ENCODE data around the gene WDR83. TPM values are rescaled to one million over a fixed set of nuclear protein-coding genes. Genes with fewer than 3 reads are reported as not detected.

The WDR83 gene
- total RNA-seq, 1 donor: 3.4 TPM

GRCh38 chr19:12646551-12646950 is 20.1 kb upstream of the WDR83 start:
- Histone ChIP-seq H3K9me3 (ENCODE audit: low read depth, low read length) (no peaks in the 10 kb centered on the region), H3K4me1 (ENCODE audit: insufficient read depth, low read length) (peaks cover 5% of the 10 kb centered on the region), H3K4me3 (ENCODE audit: low read length) (no peak overlapping the region), H3K27me3 (ENCODE audit: insufficient read depth, low read length) (no peaks in the 10 kb centered on the region)

DNA sequence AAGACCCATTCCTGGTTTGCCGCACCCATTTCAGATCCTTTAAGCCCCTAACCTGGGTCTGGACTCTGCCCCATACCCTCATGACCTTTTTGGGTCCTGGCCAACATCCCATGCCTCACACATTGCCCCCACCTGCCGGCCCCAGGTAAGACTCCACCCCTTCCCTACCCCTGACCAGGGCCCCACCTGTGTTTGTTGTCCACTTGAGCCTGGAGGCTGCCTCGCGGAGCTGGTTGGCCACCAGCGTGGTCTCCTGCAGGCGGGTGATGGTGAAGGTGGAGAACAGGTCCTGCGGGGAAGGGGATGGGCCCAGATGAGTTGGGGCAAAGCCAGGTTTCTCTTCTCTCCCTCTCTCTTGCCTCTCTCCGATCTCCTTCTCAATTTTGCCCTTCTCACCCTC is 19.6 kb upstream of the WDR83 start:
- Histone ChIP-seq H3K27me3 (ENCODE audit: insufficient read depth, low read length) (no peaks in the 10 kb centered on the region), H3K9me3 (ENCODE audit: low read depth, low read length) (no peaks in the 10 kb centered on the region), H3K4me3 (ENCODE audit: low read length) (no peak overlapping the region), H3K4me1 (ENCODE audit: insufficient read depth, low read length) (peaks cover 5% of the 10 kb centered on the region)

DNA sequence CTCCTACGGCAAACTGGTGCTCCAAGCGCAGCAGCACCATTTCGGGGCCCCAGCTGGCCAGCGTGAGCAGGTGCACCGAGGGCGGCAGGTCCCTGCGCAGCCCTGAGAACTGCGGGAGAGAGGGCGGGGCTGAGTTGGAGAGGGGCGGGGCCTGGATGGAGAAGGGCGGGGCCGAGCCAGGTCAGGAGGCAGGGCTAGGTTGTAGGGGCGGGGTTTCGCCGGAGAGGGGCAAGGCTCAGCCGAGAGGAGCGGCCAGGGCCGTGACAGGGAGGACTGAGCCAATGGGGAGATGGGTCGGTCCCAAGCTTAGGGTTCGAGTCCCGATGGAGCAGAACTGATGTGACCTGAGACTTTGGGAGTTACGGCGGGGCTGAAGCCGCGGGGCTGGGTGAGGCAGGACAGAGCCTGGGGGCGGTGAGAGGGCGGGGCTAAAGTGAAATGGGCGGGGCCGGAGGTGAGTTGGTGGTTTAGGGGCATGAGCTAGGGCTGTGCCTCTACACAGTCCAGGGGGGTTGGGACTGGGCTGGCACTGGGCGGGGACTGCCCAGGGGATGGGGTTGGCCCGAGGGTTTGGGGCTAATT is 19.0 kb upstream of the WDR83 start:
- H3K4me1 ChIP-seq (ENCODE audit: insufficient read depth, low read length): peaks cover 5% of the 10 kb centered on the region
- H3K9me3 ChIP-seq (ENCODE audit: low read depth, low read length): no peaks in the 10 kb centered on the region
- no peak overlapping the region for H3K4me3 ChIP-seq (ENCODE audit: low read length)
- no peaks in the 10 kb centered on the region for H3K27me3 ChIP-seq (ENCODE audit: insufficient read depth, low read length)

GRCh38 chr19:12648088-12648487 is 18.5 kb upstream of the WDR83 start:
- Histone ChIP-seq H3K4me3 (ENCODE audit: low read length) (no peak overlapping the region), H3K27me3 (ENCODE audit: insufficient read depth, low read length) (no peaks in the 10 kb centered on the region), H3K9me3 (ENCODE audit: low read depth, low read length) (no peaks in the 10 kb centered on the region), H3K4me1 (ENCODE audit: insufficient read depth, low read length) (peaks cover 5% of the 10 kb centered on the region)

GRCh38 chr19:12649941-12650340 is 16.7 kb upstream of the WDR83 start:
- Histone ChIP-seq H3K4me1 (ENCODE audit: insufficient read depth, low read length) (peaks cover 5% of the 10 kb centered on the region), H3K4me3 (ENCODE audit: low read length) (no peak overlapping the region), H3K9me3 (ENCODE audit: low read depth, low read length) (no peaks in the 10 kb centered on the region), H3K27me3 (ENCODE audit: insufficient read depth, low read length) (no peaks in the 10 kb centered on the region)

GRCh38 chr19:12652219-12652618 is 14.4 kb upstream of the WDR83 start:
- Histone ChIP-seq H3K27me3 (ENCODE audit: insufficient read depth, low read length) (no peaks in the 10 kb centered on the region), H3K4me1 (ENCODE audit: insufficient read depth, low read length) (peaks cover 5% of the 10 kb centered on the region), H3K4me3 (ENCODE audit: low read length) (no peak overlapping the region), H3K9me3 (ENCODE audit: low read depth, low read length) (no peaks in the 10 kb centered on the region)

DNA sequence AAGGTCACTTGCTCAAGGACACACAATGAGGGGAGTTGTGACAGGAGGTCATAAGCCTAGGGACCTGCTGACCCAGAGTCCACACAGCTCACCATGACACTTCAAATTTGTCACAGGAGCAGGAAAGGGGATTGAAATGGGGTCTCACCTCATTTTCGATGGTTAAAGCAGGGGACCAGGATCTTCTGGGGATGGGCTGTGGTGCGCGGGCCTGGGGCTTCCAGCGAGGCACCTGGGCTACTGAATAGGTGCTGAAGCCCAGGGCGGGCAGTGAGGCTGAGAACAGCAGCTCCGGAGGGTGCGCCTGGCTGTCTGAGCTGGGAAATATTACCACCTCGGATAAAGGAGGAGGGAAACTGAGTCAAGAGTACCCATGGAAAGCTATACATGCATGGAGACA is 11.1 kb upstream of the WDR83 start:
- no peaks in the 10 kb centered on the region for H3K9me3 ChIP-seq (ENCODE audit: low read depth, low read length)
- H3K27me3 ChIP-seq (ENCODE audit: insufficient read depth, low read length): no peaks in the 10 kb centered on the region
- no peaks in the 10 kb centered on the region for H3K4me1 ChIP-seq (ENCODE audit: insufficient read depth, low read length)
- H3K4me3 ChIP-seq (ENCODE audit: low read length): no peak overlapping the region

DNA sequence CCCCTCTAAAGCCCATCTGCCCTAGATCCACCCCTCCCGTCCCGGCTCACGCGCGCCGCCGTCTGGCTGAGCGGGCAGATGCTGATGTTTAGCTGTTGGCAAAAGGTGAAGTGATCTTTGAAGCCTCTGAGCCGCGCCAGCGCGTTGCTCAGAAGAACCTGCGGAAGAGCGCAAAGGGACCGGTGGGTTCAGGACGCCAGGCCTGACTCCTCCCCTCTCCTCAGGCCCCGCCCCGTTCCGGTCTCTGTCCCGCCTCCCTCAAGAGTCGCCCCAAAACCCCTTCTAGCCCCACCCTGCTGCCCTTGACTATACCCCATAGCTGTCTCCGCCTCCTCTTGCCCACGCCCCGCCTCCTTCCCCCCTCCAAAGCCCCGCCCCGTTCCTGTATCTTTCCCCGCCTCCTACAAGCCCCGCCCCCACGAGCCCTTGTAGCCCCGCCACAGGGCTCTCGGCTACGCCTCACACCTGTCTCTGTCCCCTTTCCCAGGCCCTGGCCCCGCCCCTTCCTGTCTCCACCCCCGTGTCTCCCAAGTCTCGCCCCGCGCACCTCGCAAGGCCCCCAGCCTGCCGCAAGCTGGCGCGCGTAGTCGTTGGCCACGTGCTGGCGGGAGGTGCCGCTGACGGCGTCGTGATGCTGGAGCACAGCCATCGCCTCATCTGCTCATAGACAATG is 9.6 kb upstream of the WDR83 start:
- Histone ChIP-seq H3K4me3 (ENCODE audit: low read length) (no peak overlapping the region), H3K27me3 (ENCODE audit: insufficient read depth, low read length) (no peaks in the 10 kb centered on the region), H3K9me3 (ENCODE audit: low read depth, low read length) (no peaks in the 10 kb centered on the region), H3K4me1 (ENCODE audit: insufficient read depth, low read length) (no peaks in the 10 kb centered on the region)

GRCh38 chr19:12657966-12658365 is 8.6 kb upstream of the WDR83 start:
- Histone ChIP-seq H3K4me3 (ENCODE audit: low read length) (no peak overlapping the region), H3K9me3 (ENCODE audit: low read depth, low read length) (no peaks in the 10 kb centered on the region), H3K4me1 (ENCODE audit: insufficient read depth, low read length) (no peaks in the 10 kb centered on the region), H3K27me3 (ENCODE audit: insufficient read depth, low read length) (no peaks in the 10 kb centered on the region)

- Histone ChIP-seq H3K9me3 (ENCODE audit: low read depth, low read length) (no peaks in the 10 kb centered on the region), H3K27me3 (ENCODE audit: insufficient read depth, low read length) (no peaks in the 10 kb centered on the region), H3K4me3 (ENCODE audit: low read length) (no peak overlapping the region), H3K4me1 (ENCODE audit: insufficient read depth, low read length) (peaks cover 23% of the 10 kb centered on the region)
These were observed 5.6 kb upstream of the WDR83 start for GRCh38 chr19:12660980-12661379.

- peaks cover 49% of the 10 kb centered on the region for H3K4me1 ChIP-seq (ENCODE audit: insufficient read depth, low read length)
- no peaks in the 10 kb centered on the region for H3K9me3 ChIP-seq (ENCODE audit: low read depth, low read length)
- no peaks in the 10 kb centered on the region for H3K27me3 ChIP-seq (ENCODE audit: insufficient read depth, low read length)
- no peak overlapping the region for H3K4me3 ChIP-seq (ENCODE audit: low read length)
These were observed 2.0 kb upstream of the WDR83 start for GRCh38 chr19:12664406-12665280.

GRCh38 chr19:12665281-12665573 is 1.4 kb upstream of the WDR83 start:
- H3K27me3 ChIP-seq (ENCODE audit: insufficient read depth, low read length): no peaks in the 10 kb centered on the region
- H3K9me3 ChIP-seq (ENCODE audit: low read depth, low read length): no peaks in the 10 kb centered on the region
- H3K4me3 ChIP-seq (ENCODE audit: low read length): peak overlapping the region; percentile 74
- H3K4me1 ChIP-seq (ENCODE audit: insufficient read depth, low read length): peaks cover 54% of the 10 kb centered on the region

- Histone ChIP-seq H3K9me3 (ENCODE audit: low read depth, low read length) (no peaks in the 10 kb centered on the region), H3K27me3 (ENCODE audit: insufficient read depth, low read length) (no peaks in the 10 kb centered on the region), H3K4me1 (ENCODE audit: insufficient read depth, low read length) (peaks cover 59% of the 10 kb centered on the region), H3K4me3 (ENCODE audit: low read length) (peak overlapping the region; percentile 74)
These were observed 839 bp upstream of the WDR83 start for GRCh38 chr19:12665671-12666264.

GRCh38 chr19:12667731-12668302 is 1.2 kb downstream of the WDR83 start:
- Histone ChIP-seq H3K27me3 (ENCODE audit: insufficient read depth, low read length) (no peaks in the 10 kb centered on the region), H3K9me3 (ENCODE audit: low read depth, low read length) (no peaks in the 10 kb centered on the region), H3K4me3 (ENCODE audit: low read length) (no peak overlapping the region), H3K4me1 (ENCODE audit: insufficient read depth, low read length) (peaks cover 59% of the 10 kb centered on the region)

GRCh38 chr19:12668346-12668745 is 1.7 kb downstream of the WDR83 start:
- peak overlapping the region; percentile 94 for H3K4me3 ChIP-seq (ENCODE audit: low read length)
- H3K9me3 ChIP-seq (ENCODE audit: low read depth, low read length): no peaks in the 10 kb centered on the region
- no peaks in the 10 kb centered on the region for H3K27me3 ChIP-seq (ENCODE audit: insufficient read depth, low read length)
- peaks cover 59% of the 10 kb centered on the region for H3K4me1 ChIP-seq (ENCODE audit: insufficient read depth, low read length)
